Brain microvascular endothelial cell (primary cell): Measurements from ENCODE around the gene SP5.
"Not testable (repeated sequence)": the region's sequence is repeated elsewhere in the genome, so short reads cannot be mapped to it uniquely, and the experiment has no call there.

ENCODE experiments used
- DNase-seq: peaks from one replicate; pipeline ENCODE4 v3.0.0-alpha.2; 2020
- H3K27ac ChIP-seq: fragments of 250-450 bp; sonication (Bioruptor Pico); 2 replicates; pipeline ENCODE4 v1.5.1; 2020; ENCODE audit warnings: mild to moderate bottlenecking, moderate library complexity
- H3K27me3 ChIP-seq: fragments of 250-450 bp; sonication (Bioruptor Pico); replicated peaks from 2 replicates; pipeline ENCODE4 v1.5.1; 2020; ENCODE audit warnings: mild to moderate bottlenecking
- H3K36me3 ChIP-seq: fragments of 250-450 bp; sonication (Bioruptor Pico); replicated peaks from 2 replicates; pipeline ENCODE4 v1.5.1; 2020; ENCODE audit warnings: mild to moderate bottlenecking
- H3K4me3 ChIP-seq: 2 replicates; pipeline ENCODE4 v1.5.1; 2011; ENCODE audit warnings: low read depth, mild to moderate bottlenecking, control low read depth, low read length, moderate library complexity
- in situ Hi-C: cut with HindIII; loops from 2 replicates; pipeline ENCODE4 v1.10.0; 2017; ENCODE audit warnings: low sequenced_read_pairs, low pct_ligation_motif_present
- TF ChIP-seq, protein P1 (sequence below): IDR thresholded peaks from 2 replicates; pipeline ENCODE4 v1.5.1; 2011; ENCODE audit warnings: low read depth, mild to moderate bottlenecking, moderate library complexity, low read length, control low read depth, inconsistent platforms; ENCODE audit errors: missing control alignments

SP5 gene

DNA sequence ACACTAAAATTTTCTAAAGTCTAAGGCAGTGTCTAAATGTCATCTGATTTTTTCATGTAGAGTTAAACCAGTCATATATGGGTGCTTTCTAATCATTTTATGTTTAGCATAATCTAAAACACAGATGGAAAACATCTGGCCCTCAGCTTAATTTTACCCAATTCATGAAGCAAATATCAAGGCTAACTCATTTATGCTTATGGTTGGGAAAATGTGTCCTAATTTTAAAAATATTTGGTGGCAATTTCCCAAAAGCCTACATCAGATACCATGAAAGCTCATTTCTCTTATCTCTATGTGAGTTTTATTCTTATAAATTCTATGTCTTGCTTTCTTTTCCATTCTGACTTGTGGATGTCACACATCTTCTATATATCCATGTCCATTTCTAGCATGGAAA lies 7.2 kb downstream of the SP5 start:
- TF ChIP-seq, protein P1, sequence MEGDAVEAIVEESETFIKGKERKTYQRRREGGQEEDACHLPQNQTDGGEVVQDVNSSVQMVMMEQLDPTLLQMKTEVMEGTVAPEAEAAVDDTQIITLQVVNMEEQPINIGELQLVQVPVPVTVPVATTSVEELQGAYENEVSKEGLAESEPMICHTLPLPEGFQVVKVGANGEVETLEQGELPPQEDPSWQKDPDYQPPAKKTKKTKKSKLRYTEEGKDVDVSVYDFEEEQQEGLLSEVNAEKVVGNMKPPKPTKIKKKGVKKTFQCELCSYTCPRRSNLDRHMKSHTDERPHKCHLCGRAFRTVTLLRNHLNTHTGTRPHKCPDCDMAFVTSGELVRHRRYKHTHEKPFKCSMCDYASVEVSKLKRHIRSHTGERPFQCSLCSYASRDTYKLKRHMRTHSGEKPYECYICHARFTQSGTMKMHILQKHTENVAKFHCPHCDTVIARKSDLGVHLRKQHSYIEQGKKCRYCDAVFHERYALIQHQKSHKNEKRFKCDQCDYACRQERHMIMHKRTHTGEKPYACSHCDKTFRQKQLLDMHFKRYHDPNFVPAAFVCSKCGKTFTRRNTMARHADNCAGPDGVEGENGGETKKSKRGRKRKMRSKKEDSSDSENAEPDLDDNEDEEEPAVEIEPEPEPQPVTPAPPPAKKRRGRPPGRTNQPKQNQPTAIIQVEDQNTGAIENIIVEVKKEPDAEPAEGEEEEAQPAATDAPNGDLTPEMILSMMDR: no peak
- Histone ChIP-seq H3K36me3 (no peaks in the 10 kb centered on the region), H3K27ac (no peak overlapping the region), H3K27me3 (peaks cover 29% of the 10 kb centered on the region), H3K4me3 (no peak overlapping the region)
- no peak for DNase-seq
- in situ Hi-C loops: loop anchor here (25.0 kb wide), 1 partner anchor 310 kb away; no protein-coding TSS in a partner anchor

DNA sequence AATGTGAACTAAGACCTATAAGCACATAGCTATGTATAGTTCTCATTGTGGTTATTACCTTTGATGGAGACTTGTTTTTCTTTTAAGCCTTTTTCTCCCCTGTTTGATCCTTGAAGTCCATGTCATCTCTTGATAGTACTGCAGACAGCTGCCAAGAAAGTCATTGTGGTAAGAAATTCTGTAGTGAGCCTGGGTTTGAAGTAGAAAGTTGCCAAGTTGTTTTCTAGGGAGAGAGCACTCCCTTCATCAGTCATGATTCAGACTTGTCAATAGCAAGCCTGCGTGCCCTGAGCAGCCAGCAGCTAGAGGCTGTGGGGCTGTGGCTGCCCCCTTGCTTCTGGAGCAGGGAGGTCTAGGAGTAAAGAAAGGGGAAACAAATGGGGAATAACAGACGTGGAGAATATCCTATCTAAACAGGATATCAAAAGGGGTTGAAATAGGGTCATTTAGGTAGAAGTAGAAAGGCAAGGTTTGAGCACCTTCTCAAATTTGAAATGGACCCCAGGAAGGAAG lies 8.4 kb downstream of the SP5 start:
- no peak for DNase-seq
- H3K27me3 ChIP-seq: peaks cover 19% of the 10 kb centered on the region
- in situ Hi-C loops: loop anchor here (25.0 kb wide), 1 partner anchor 311 kb away; no protein-coding TSS in a partner anchor

DNA sequence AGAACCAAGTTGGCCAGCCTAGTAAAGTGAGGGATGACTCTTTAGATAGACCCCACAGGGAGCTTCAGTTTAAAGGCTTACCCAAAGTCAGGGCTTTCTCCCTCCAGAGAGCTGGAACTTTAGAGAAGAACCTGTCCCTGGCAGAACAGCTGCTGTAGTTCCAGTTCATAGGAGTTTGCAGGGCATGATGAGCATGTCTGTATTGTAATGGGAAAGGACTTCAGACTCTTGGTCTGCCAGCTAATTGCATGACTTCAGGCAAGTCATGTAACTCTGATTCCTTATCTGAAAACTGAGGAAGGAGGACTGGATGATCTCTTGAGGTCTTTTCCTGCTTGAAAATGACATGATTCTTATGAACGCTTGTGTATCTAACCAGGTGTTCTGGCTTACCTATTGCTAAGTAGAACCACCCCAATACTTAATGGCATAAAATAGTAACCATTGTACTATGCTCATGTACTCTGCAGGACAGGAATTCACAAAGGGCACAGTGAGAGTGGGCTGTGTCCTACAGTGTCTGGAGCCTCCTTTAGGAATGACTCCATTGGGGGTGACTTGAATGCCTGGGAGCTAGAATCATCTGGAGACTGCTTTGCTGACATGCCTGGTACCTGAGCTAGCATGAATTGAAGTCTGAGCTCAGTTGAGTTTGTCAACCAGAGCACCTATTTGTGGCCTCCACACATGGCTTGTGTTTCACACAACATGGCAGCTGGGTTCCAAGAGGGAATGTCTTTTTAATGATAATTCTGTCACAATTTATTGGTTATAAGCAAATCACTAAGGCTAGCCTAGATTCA lies 18.9 kb downstream of the SP5 start:
- H3K27me3 ChIP-seq: no peaks in the 10 kb centered on the region
- no peak for DNase-seq
- TF ChIP-seq, protein P1: no peak
- no peak overlapping the region for H3K4me3 ChIP-seq
- H3K27ac ChIP-seq: no peak overlapping the region
- H3K36me3 ChIP-seq: no peaks in the 10 kb centered on the region
- in situ Hi-C loops: no loop called here

More for the DNA sequence above, 8.4 kb downstream of the SP5 start:
- no peak overlapping the region for H3K27ac ChIP-seq
- H3K36me3 ChIP-seq: no peaks in the 10 kb centered on the region
- H3K4me3 ChIP-seq: no peak overlapping the region
- TF ChIP-seq, protein P1: no peak

DNA sequence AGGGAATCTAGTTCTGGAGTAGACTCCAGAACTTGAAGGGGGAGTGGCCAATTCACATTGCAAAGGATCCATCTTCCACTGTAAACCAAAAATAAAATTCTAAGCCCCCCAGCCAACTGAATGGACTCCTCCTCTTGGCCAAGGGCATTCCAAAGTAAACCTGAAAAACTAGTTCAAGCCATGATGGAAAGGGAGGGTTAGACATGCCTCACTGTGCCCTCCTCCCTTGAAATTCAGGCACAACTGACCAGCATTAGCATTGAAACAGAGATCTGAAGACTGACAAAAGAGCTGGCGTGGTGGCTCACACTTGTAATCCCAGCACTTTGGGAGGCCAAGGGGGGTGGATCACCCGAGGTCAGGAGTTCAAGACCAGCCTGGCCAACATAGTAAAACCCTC lies 19.5 kb downstream of the SP5 start:
- H3K27me3 ChIP-seq, H3K4me3 ChIP-seq, DNase-seq, H3K36me3 ChIP-seq, in situ Hi-C loops, H3K27ac ChIP-seq: not testable (repeated sequence)

DNA sequence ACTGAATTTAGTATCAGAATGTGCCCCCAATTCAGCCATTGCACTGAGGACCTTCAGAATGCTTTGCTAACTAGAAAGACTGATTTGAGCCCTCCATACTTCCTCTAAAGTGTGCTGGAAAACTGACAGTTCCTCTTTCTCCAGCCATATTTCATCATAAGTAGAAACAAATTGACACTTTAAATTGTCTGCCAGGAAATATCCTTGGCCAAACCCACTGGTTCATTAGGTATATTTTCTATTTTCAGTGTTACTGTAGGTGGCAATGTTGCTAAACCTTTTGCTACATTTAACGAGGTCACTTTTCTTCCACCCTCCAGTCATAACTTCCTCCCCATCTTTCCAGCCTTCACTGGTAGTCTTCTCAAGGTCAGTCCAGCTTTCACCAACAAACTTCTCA lies 21.5 kb downstream of the SP5 start:
- no peaks in the 10 kb centered on the region for H3K27me3 ChIP-seq
- H3K36me3 ChIP-seq: no peaks in the 10 kb centered on the region
- H3K27ac ChIP-seq: no peak overlapping the region
- H3K4me3 ChIP-seq: no peak overlapping the region
- TF ChIP-seq, protein P1: no peak
- in situ Hi-C loops: no loop called here
- no peak for DNase-seq

DNA sequence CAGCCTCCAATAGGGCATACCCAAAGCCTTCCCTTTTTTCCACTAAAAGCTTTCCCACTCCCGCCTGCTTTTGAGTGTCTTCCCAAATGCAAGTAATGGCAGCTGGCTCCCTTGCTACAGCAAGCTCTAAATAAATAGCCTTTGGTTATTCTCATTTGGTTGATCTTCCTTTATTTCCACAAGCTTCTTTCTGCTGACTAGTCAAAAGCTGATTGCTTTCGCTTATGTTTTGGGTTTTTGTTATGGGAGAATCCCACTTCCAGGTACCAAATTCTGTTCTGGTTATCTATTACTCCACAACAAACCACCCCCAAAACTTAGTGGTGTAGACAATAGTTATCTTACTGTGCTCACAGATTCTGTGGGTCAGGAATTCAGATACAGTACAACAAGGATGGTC lies 22.3 kb downstream of the SP5 start:
- Histone ChIP-seq H3K36me3 (no peaks in the 10 kb centered on the region), H3K27me3 (no peaks in the 10 kb centered on the region), H3K4me3 (no peak overlapping the region), H3K27ac (no peak overlapping the region)
- DNase-seq: no peak
- TF ChIP-seq, protein P1: no peak
- in situ Hi-C loops: no loop called here
